B cell (primary cell): ENCODE data around the gene GABRD. TPM values are rescaled to one million over a fixed set of nuclear protein-coding genes. Genes with fewer than 3 reads are reported as not detected.

Experiments
- ATAC-seq: fragments of 200-7000 bp; cut with Tn5 transposase; one replicate; pipeline ENCODE4 v1.10.0; 2021; ENCODE audit warnings: low read depth, mild to moderate bottlenecking, moderate number of reproducible peaks, moderate library complexity
- CTCF ChIA-PET: fragments of 350-600 bp; sonication (Branson Sonifier 250); formaldehyde crosslinking; loops from one replicate; lab custom pipeline; 2021; ENCODE audit warnings: antibody characterized with exemption, inconsistent platforms; lab: Charles Lee
- POLR2A ChIA-PET: fragments of 350-600 bp; sonication (Branson Sonifier 250); formaldehyde crosslinking; loops from one replicate; lab custom pipeline; 2021; ENCODE audit warnings: antibody characterized with exemption; lab: Charles Lee
- DNase-seq: peaks from one replicate; pipeline ENCODE4 v3.0.0; 2013
- H2AFZ ChIP-seq: 2 replicates; pipeline ENCODE4 v1.6.1; 2012; ENCODE audit warnings: mild to moderate bottlenecking, low read depth, low read length; ENCODE audit not compliant: insufficient read depth, poor library complexity, severe bottlenecking
- H3K27ac ChIP-seq, 2 donors: 1 replicate in 1 of 2; 2 replicates in 1 of 2; pipeline ENCODE4 v1.5.1; 2012 to 2013; ENCODE audit warnings: low read length in 2 of 2, mild to moderate bottlenecking in 2 of 2, moderate library complexity in 1 of 2
- H3K27me3 ChIP-seq, 4 experiments: fragments of 200-600 bp in 1 of 4; sonication (generic) in 1 of 4; replicated peaks in 1 of 4; 1 replicate in 2 of 4; 2 replicates in 2 of 4; pipeline versions ENCODE4 v1.6.1 to v1.7.0; 2013 to 2016; ENCODE audit warnings: low read length in 3 of 4, mild to moderate bottlenecking in 2 of 4, mixed read lengths in 1 of 4, moderate library complexity in 1 of 4; ENCODE audit not compliant: insufficient read depth in 4 of 4, control insufficient read depth in 3 of 4; ENCODE audit errors: control extremely low read depth in 1 of 4
- H3K36me3 ChIP-seq, 2 experiments: replicated peaks in 1 of 2; 1 replicate in 1 of 2; 2 replicates in 1 of 2; pipeline versions ENCODE4 v1.6.1 to v1.7.1; 2013; ENCODE audit warnings: low read length in 1 of 2; ENCODE audit not compliant: insufficient read depth in 2 of 2, control insufficient read depth in 1 of 2; ENCODE audit errors: control extremely low read depth in 1 of 2, extremely low read depth in 1 of 2
- H3K4me1 ChIP-seq, 2 donors: fragments of 200-600 bp in 1 of 2; sonication (generic) in 1 of 2; 1 replicate in 1 of 2; 2 replicates in 1 of 2; pipeline versions ENCODE4 v1.5.1 to v1.6.1; 2013 to 2017; ENCODE audit warnings: low read length in 2 of 2; ENCODE audit not compliant: control insufficient read depth in 2 of 2, insufficient read depth in 2 of 2
- H3K4me2 ChIP-seq: replicated peaks from 2 replicates; pipeline ENCODE3; 2012; ENCODE audit warnings: mild to moderate bottlenecking, low read depth, low read length; ENCODE audit not compliant: poor library complexity, severe bottlenecking
- H3K4me3 ChIP-seq, 5 experiments: fragments of 200-600 bp in 1 of 5; sonication (generic) in 1 of 5; 1 replicate in 3 of 5; 2 replicates in 2 of 5; pipeline versions ENCODE4 v1.5.1 to v1.7.0; 2011 to 2016; ENCODE audit warnings: low read length in 4 of 5, mild to moderate bottlenecking in 4 of 5, low read depth in 2 of 5, control low read depth in 1 of 5, moderate library complexity in 1 of 5; ENCODE audit not compliant: insufficient read depth in 1 of 5; ENCODE audit errors: control extremely low read depth in 1 of 5, extremely low read depth in 1 of 5
- H3K79me2 ChIP-seq: fragments of 200-600 bp; sonication (generic); one replicate; pipeline ENCODE4 v1.6.0; 2016; ENCODE audit warnings: low read length; ENCODE audit not compliant: control insufficient read depth, insufficient read depth
- H3K9ac ChIP-seq: fragments of 200-600 bp; sonication (generic); 2 replicates; pipeline ENCODE4 v1.6.1; 2017; ENCODE audit warnings: mild to moderate bottlenecking, low read length, moderate library complexity
- H3K9me3 ChIP-seq, 3 donors: one replicate each; pipeline versions ENCODE4 v1.6.1 to v1.7.1; 2013; ENCODE audit warnings: low read length in 2 of 3; ENCODE audit not compliant: control insufficient read depth in 2 of 3, insufficient read depth in 1 of 3; ENCODE audit errors: control extremely low read depth in 1 of 3
- H4K20me1 ChIP-seq: 2 replicates; pipeline ENCODE4 v1.6.0; 2012; ENCODE audit warnings: mild to moderate bottlenecking, low read length; ENCODE audit not compliant: insufficient read depth, control insufficient read depth, poor library complexity, severe bottlenecking
- H3K27ac Mint-ChIP-seq: one replicate; pipeline ENCODE4 v1.8.0; 2021; ENCODE audit warnings: mixed read lengths
- H3K27me3 Mint-ChIP-seq: one replicate; pipeline ENCODE4 v1.8.0; 2021; ENCODE audit warnings: mixed read lengths
- H3K4me1 Mint-ChIP-seq: one replicate; pipeline ENCODE4 v1.8.0; 2021; ENCODE audit warnings: mixed read lengths
- H3K4me3 Mint-ChIP-seq: one replicate; pipeline ENCODE4 v1.8.0; 2021; ENCODE audit warnings: mixed read lengths
- H3K9me3 Mint-ChIP-seq: one replicate; pipeline ENCODE4 v1.8.0; 2022; ENCODE audit warnings: mixed read lengths; ENCODE audit not compliant: insufficient read depth
- CTCF ChIP-seq: fragments of 200-600 bp; IDR thresholded peaks from one replicate; pipeline ENCODE4 v1.8.0; 2022; ENCODE audit warnings: antibody characterized with exemption, mild to moderate bottlenecking
- EZH2 ChIP-seq: IDR thresholded peaks from 2 replicates; pipeline ENCODE4 v1.6.1; 2012; ENCODE audit warnings: borderline replicate concordance, low read depth, mild to moderate bottlenecking, moderate library complexity, low read length; ENCODE audit not compliant: insufficient read depth, poor library complexity, severe bottlenecking
- whole genome bisulfite sequencing: methylation state at CpG from one replicate; pipeline ENCODE4 v1.1.5; 2013; ENCODE audit warnings: missing lambda C conversion rate; ENCODE audit not compliant: insufficient coverage; 5-methylcytosine and 5-hydroxymethylcytosine counted together
- intact Hi-C: fragments of 100-400 bp; cut with micrococcal nuclease; formaldehyde crosslinking; loops from one replicate; pipeline ENCODE4 v1.10.0; 2022
- polyA plus RNA-seq: library from polyadenylated mRNA; depleted of rRNA; stranded (reverse); fragments of >200 nt; gene quantifications from 2 replicates; pipeline ENCODE4 v1.2.3, GENCODE V29; 2012
- total RNA-seq, 2 donors: library from RNA; stranded (reverse); fragments of 120-200 nt in 1 of 2; gene quantifications; 1 replicate in 1 of 2; 2 replicates in 1 of 2; pipeline versions ENCODE4 v1.2.3 to v1.2.4, GENCODE V29; 2013 to 2022

Gene GABRD
- total and polyA plus RNA-seq, 2 donors (not counting 1 experiment from before 2014, with no cell fraction given) = not detected

DNA sequence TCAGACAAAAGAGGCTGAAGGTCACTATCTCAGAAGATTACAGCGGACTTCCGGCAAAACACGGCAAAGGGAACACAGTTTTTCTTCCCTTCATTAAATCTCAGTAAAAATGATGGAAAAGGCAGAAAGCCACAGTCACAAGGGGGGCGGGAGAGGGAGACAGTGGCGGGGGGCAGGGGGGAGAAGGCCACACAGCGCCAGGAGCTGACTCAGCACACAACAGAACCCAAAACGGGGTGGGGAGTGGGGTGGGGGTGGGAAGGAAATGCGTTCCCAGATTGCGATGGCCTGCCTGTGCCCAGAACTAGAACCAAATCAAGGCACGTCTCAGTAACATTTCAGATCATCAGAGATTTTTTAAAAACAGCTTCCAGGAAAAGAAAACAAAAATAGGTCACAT, 28.9 kb upstream of the GABRD start:
- H3K27ac ChIP-seq = no peak overlapping the region
- Mint-ChIP-seq H3K27me3 (peaks cover 22% of the 10 kb centered on the region), H3K9me3 (no peaks in the 10 kb centered on the region), H3K4me3 (no peak overlapping the region), H3K27ac (no peak overlapping the region), H3K4me1 (no peaks in the 10 kb centered on the region)
- DNase-seq (no peak), ATAC-seq (no peak)
- H3K36me3 ChIP-seq = no peaks in the 10 kb centered on the region
- no peaks in the 10 kb centered on the region for H3K79me2 ChIP-seq
- no CpG with 5 or more reads among the region's 10 CpGs for WGBS
- intact Hi-C loops = no loop called here
- POLR2A ChIA-PET = no interaction called here
- no peak overlapping the region for H3K4me3 ChIP-seq
- no peaks in the 10 kb centered on the region for H3K9me3 ChIP-seq
- H3K27me3 ChIP-seq = peaks cover 0 to 10% (median 0%) of the 10 kb centered on the region in 4 experiments
- no peaks in the 10 kb centered on the region for H4K20me1 ChIP-seq
- CTCF ChIA-PET = no interaction called here
- H3K4me2 ChIP-seq = no peak overlapping the region
- no peaks in the 10 kb centered on the region for H3K4me1 ChIP-seq
- H3K9ac ChIP-seq = no peak overlapping the region
- H2AFZ ChIP-seq = no peak overlapping the region
- no peak for TF ChIP-seq EZH2
- TF ChIP-seq CTCF = no peak

DNA sequence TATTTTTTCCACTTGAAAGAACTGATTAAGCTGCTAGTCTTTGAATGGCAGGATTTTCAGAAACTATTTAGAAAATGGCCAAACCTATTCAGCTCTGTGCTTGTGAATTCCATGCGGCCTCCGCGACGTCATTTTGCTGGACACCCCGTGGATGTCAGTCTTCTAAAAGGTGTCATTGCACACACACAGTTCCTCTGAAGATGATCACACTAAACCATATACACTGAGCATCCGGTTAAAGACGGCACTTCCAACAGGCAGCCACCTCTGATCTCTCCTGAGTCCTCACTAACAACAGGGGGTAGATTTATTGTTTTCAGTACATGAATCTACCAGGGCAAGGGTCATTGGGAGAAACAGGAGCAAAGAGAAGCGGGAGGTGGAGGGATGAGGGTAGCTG, 24.6 kb upstream of the GABRD start:
- Histone ChIP-seq H2AFZ (no peak overlapping the region), H3K27ac (no peak overlapping the region), H3K36me3 (no peaks in the 10 kb centered on the region), H3K4me2 (no peak overlapping the region), H4K20me1 (no peaks in the 10 kb centered on the region), H3K27me3 (peaks cover 0 to 7% (median 2%) of the 10 kb centered on the region in 4 experiments), H3K4me3 (no peak overlapping the region), H3K9me3 (no peaks in the 10 kb centered on the region), H3K79me2 (no peaks in the 10 kb centered on the region), H3K9ac (no peak overlapping the region), H3K4me1 (no peaks in the 10 kb centered on the region)
- Mint-ChIP-seq H3K4me1 (no peaks in the 10 kb centered on the region), H3K9me3 (no peaks in the 10 kb centered on the region), H3K27me3 (peaks cover 35% of the 10 kb centered on the region), H3K27ac (no peak overlapping the region), H3K4me3 (no peak overlapping the region)
- intact Hi-C loops = no loop called here
- TF ChIP-seq CTCF (no peak), EZH2 (no peak)
- CTCF ChIA-PET = no interaction called here
- POLR2A ChIA-PET = no interaction called here
- 97% methylated on average over 2 of the region's 8 CpGs for WGBS
- DNase-seq (no peak), ATAC-seq (no peak)
